ENCODE data around the gene CDH26.

Gene CDH26

DNA sequence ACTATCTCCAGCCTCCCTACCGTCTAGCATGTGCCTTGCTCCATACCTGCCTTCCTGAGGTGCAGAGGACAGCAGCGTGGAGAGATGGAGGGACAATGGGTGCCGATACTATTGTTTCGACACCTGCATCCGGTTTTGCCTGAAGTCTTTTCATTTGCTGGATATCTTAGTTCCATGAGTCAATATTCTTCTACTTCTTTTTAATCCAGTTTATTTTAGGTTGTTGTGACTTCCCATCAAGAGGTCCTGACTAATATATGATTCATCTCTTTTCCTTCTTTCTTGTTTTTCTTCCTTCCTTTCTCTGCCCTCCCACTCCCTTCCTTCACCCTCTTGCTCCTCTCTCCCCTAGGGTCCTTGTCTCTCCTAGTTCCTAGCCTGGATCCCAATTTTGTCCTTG, 91.4 kb downstream of the CDH26 start:
- DNase-seq, result no peak

DNA sequence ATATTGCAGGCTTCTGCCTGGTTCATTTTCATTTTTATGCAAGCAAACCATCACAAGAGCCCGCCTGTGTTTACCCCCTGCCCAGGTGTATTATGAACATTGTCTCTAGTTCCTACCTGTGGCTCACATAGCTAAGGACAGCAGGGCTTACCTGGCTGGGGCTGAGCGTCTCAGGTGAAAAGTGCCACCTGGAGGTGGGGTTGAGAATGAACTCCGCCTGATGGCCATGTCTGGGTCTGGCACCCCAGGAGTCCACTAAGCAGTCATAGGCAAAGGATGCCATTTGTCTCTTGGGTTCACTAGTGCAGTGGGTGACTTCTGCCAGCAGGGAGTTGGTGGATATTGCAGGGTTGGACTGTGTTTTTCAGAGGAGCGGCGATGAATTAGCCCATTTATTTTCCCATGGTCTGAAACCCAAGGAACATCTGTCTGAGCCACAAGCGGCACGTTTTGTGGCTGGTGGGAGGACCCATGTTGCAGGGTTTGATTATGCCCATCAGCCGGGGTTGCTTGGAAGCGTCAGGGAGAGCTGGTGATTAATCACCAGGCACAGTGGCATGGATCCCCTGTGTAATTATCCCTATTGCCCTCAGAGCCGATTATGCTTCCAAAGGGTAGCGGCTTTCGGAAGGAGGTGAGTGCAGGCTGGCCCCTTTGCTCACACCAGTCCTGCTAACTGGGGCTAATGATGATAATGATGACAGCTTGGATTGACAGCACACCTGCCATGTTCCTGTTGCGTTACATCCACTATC, 92.1 kb downstream of the CDH26 start:
- DNase-seq, result no peak

DNA sequence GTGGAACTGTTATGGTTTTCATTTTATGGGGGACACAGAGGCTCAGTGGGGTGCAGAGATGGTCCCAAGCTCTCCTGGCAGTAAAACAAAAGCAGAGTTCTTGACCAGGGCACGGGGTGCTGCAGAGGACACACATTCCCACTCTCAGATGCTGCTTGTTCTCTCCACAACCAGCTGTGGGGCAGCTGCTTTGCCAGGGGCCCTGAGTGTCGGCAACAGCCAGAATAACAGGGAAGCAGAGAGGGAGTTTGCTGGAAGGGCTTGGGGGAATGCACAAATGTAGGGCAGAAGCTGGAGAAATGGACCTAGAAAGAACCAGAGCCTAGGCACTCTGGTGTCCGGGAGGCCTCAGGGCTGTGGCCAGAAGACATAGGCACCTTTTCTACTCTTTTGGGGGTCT, 93.7 kb downstream of the CDH26 start:
- DNase-seq, result no peak

DNA sequence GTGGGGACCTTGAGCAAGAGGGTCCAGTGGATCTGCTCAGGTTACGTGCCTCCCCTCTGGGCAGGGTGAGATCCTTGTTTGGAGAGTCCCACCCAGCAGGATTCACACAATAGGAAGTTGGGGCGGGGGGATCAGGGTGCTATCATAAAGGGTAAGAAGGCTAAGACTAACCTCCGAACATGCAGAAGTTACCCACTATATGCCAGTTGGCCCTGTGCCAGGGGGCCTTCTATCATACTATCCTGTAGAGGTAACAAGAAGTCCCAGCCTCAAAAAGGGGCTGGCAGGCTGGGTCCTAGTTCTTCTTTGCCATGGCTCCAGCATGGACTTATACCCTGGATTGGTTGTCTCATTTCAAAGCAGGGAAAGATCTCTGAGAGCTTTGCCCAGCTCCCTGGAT, 94.1 kb downstream of the CDH26 start:
- DNase-seq, result no peak

DNA sequence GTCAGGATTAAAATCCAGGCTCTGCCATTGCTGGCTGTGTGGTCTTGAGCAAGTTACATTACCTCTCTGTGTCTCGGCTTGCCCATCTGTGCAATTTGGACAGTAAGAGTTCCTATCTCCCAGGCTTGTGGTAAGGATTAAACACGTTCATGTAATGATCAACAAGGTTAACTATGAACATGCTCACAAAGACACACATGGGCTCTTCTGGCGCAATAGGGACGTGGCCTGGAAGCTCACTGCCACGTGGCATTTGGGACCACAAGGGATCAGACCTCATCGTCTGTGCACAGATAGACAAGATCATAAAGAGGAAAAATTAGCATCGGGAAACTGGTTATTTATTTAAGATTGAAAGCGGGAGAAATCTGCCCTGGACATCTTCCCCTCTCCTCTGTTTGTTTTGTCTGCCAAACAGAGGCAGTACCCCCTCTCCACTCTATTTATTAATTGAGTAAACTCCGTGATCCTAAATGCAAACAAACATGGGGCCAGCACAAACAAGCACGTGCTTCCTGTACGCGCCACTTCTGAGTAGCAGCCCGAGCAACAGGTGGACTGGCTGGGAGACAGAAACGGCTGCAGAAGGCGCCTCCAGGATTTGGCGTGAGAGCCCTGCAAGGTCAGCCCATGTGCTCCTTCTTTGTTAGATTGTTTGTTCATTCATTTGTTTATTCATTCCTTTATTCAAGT, 95.0 kb downstream of the CDH26 start:
- DNase-seq, result no peak

DNA sequence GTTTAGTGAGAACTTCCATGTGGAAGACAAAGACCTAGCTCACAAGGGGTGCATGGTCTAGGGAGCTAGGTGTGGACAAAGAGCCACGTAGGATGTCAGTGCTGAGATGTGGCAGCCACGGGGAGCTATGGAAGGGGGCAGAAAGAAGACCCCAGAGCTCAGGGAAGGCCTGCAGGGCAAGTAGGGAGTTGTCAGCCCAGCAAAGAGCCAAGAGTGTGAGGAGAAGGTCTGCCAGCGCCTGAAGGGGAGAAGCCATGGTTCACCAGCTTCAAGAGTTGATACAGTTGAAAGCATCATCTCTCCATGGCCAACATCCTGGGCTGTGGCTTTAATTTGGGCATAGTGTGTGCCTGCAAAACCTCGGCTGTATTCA, 95.6 kb downstream of the CDH26 start:
- no peak for DNase-seq

DNA sequence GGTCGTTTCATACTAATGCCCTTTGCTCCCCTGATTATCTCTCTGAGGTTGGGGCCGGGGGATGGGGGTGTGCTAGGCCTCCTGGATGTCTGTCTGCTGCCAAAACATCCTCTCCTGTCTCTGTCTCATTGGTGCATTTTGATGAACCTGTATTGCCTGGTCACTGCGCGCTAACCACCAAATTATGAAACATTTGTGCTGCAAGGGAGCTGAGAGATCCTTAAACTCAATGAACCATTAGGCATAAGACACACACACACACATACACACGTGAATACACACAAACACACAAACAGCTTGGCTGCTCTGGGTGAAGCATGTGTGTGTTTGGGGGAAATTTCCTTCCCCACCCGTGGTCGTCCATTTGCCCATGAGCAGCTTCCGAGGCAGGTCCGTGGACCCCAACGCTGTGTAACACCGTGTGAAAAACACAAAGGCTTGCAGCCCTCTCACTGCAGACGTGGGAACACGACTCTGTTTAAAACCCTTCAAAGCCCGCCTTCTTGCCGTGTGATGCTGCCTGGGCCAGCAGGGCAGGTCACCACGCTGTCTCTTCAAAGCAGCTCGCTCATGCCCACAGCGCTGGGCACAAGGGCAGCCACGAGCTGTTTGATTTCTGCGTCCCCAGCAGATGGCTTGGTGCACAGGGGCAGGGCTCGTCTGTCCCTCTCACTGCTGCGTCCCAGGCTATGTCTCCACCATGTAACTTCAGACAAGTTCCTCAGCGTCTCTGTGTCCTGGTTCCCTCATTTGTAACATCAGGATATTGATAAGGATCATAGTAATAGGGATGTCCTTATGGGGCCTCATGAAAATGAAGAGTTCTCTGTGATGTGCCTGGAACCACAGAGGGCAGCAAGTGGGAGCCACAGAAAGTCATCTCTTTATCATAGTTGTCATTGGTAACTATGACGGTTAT, 96.8 kb downstream of the CDH26 start:
- peak; percentile 68 to 77 for DNase-seq

DNA sequence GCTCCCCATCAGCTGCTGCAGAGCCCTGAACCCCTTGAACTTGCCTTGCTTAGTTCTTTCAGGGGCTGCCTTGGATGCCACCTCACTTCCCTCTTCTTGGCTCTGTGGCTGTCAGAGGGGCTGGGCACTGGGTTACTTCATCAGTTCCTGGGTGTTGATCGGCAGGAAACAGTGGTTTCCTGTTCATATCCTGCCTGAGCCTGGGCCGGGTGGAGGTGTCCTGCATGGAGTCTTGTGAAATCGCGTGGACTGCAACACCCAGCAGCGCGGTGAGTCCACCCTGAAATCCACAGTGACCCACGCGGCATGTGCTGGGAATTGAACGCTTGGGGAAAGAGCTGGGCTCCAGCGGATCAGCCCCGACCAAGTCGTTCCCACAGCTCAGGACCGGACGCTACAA, 97.5 kb downstream of the CDH26 start:
- peak; percentile 97 to 98 for DNase-seq

DNA sequence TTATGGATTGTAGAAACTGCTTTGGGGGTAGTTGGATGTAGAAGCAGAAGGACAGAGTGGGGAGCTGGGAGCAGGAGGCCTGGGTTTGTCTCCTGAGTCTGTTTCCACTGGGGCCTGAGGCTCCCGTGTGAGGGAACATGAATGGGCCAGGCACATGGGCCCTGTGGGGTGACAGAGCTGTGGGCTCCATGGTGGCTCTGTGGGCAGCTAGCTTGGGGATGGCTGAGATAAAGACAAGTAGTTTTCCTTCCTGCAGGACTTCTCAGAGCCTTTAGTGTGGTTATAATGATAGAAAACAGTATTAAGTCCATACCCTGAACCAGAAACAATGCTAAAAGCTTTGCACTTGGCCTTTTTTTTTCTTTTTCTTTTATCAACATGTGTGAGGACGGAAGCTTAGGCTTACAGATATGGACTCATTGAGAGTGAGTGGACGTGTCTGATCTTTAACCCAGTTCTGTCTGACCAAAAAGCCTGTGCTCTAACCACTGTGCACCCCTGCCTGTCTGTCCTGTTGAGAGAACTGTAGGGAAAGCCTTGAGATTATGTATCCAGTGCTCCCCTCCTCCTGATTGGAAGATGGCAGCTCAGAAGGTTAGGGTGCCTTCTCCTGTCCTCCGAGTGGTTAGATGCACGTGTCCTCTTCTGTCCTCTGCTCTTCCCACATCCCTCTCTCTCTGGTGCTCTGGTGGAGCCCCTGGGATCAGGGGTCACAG, 98.3 kb downstream of the CDH26 start:
- peak; percentile 51 to 59 for DNase-seq

DNA sequence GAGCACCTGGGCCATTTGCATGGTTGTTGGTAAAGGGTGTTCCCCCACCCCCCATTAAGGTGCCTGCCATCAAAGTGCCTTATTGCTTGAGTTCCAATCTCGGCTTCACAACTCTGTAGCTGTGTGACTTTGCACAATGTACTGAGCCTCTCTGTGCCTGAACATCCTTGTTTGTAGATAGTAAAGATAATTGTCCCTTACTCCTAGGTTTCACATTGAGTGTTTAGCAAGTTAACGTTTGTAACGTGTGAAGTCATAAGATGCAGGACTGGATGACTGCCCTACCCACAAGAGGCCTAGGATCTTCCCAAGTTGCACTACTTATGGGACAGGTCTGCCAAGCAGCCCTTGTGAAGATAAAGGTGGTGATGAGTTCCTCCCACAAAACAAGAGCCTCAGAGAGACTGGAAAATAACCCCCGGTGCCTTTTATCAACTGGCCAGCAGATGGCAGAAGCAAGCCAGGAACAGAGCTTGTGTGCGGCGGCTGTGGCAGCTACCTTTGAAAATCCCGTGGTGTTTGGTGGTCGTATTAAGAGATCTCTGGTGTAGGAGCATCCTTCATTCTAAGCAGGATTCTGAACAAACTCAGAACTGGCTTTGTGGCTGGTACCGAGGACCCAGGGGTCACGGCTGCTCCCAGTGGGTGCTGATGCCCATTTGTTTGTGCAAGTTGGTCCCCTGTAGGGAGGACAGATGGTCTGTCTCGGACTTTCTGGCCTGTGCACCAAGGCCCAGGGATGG, 99.1 kb downstream of the CDH26 start:
- DNase-seq, result peak; percentile 96

DNA sequence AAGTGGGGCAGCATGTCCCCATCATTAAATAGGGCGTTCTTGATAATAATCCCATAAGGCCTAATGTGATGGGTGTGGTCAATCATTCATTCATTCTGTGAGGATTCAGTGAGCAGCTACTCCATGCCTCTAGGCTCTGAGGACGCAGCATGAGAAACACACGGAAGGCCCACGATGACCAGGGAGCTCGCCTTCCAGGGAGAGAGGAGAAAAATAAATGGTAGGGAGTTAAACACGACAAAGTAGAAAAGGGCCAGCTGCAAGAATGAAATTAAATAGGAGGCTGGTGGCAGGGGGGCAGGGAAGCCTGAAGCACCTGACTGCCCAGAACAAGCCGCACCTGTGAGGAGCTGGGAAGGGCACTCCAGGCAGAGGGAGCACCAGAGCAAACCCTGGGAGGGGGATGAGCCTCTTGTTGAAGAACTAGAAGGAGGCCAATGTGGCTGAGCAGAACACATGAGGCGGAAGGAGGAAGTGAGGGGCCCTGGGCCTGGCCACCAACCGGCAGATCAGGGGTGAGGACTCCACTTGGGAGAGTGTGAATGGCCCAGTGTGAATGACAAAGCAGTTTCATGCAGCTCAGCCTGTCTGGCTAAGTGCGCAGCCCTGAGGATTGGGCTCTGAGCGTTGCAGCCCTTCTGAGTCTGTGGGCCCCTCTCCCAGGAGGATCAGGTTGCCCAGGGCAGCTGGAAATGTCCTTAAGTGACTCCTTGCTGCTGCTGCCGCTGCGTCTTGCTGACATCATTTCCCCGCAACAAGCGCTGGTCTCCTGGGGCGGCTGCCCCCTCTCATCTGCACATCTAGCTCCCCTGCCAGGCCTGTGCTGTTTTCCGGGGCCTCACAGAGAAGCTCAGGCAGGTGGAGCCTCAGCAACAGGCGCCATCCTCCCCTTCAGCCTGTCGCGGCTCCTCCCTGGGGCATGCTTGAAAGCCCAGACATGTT, 99.9 kb downstream of the CDH26 start:
- peak; percentile 97 for DNase-seq

DNA sequence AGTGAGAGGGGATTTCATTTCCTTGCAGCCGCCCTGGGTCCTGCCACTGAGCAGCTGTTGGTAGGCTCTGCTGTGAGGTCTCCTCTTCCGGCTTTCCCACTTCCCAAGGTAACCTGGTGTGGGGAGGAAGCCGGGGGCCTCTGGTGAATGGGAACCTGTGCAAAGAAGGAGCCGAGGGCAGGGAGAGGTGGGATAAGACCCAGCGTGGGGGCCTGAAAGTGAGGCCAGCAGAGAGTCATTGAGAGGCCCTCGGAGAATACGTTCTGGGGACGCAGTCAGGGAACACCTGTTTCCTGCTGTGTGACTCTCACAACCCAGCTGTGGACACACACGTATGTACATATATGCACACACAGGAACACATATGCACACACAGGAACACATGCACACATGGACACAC, 100.7 kb downstream of the CDH26 start:
- peak; percentile 46 to 47 for DNase-seq

DNA sequence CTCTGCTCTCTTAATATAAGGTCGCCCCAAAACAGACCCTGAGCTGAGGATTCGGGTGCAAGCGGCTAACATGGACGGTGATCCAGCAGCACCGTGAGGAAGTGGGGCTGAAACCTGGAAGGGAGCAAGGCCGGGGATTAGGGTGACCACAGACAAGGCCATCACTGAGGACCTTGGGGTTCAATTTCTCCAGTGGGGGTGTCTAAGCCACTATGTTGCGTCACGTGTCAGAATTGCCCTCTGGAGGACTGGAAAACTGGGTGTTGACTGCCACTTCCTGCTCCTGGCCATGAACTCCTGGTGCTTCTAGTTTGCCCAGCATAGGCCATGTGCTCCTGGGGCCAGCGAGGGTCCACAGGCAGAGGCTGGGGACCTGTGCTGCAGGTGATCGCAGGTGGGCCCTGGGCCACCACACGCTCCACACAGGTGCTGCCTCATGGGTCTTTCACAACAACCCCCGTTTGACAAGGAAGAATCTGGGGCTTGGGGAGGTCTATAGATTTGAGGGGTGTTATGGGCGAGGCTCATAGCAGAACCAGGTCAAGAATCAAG, 101.9 kb downstream of the CDH26 start:
- DNase-seq, result no peak

DNA sequence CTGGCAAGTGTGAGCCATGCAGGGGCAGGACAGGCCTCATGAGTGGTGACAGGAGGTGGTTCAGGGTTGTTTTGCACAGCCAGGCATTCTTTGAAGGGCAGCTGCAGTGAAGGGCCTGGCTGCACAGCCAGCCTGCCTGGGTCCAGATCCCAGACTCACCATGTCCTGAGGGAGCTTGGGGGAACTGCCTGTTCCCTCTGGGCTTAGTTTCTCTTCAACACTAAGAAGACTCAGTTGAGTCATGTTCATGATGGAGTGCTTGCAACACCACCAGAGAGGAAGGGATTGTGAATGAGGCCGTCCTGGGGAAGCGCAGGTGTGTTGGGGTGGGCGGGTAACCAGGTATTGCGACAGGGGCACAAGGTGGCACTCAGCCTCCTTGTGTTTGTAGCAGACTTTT, 102.4 kb downstream of the CDH26 start:
- no peak for DNase-seq

DNA sequence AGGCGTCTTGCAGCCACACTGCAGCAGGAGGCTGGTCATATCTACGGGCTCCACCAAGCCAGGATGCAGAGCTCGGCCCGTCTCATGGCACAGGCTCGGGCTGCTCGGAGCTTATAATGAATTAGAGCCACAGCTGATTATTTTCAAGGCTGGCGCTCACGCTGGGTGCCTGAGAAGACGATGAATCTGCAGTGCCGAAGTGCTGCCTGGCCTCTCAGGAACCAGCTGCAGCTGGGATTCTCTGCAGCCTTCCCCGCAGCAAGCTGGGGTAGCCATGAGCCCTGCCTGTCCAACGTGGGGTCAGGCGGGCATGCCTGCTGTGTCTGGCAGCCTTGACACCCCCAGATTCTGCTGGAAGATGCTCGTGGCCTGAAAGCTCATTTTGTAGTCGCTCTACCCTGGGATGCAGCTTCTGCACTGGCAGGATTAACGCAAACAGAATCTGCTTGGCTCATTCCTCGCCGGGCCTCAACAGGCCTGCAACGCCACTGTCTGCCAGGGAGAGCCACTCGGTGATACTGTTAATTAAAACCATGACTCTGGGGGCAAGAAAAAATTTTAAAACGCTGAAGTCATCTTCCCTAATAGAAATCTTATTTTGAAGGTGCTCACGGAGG, 104.3 kb downstream of the CDH26 start:
- DNase-seq, result no peak

DNA sequence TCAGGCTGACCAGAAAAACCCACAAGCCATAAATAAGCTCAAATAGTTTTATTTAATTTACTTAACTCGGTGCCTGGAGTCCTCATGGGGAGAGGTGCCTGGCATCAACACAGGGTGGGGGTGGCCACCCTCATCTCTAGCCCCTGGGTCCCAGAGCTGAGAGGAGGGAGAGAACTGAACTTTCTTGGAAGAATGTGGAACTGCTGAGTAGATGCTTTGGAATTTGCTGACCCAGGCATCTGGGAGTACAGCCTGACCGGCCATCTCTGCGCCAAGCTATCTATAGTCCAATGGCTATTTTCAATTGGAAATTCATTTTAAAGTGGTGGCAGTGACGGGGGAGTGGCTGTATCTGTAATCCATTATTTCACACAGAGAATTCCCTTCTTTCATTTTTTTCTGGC, 104.8 kb downstream of the CDH26 start:
- DNase-seq, result no peak

DNA sequence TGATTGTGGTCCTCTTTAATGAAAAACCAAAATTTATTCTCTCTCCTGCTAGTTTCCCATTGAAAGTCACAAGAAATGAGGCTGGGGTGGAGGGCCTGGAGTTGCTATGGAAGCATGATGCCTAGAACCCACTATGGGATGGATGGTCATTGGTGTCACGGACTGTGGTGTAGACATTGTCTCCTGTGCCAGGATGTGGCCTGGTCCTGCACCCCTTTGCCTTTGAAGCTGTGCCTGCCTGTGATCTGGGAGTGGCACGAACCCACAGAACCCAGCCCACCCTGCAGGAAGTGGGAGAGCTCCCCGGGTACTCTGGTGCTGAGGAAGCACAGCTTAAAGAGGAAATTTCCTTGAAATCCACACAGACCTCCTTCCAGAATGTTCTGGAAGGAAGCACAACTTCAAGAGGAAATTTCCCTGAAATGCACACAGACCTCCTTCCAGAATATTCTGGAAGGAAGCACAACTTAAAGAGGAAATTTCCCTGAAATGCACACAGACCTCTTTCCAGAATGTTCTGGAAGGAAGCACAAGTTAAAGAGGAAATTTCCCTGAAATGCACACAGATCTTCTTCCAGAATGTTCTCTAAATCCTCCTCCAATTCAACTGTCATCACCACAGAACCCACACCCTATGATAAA, 105.6 kb downstream of the CDH26 start:
- no peak for DNase-seq
